Measurements from ENCODE around the gene ALX3. TPM values are rescaled to one million over a fixed set of nuclear protein-coding genes. Genes with fewer than 3 reads are reported as not detected.

ALX3 gene
- polyA plus RNA-seq, 1 donor, result not detected

DNA sequence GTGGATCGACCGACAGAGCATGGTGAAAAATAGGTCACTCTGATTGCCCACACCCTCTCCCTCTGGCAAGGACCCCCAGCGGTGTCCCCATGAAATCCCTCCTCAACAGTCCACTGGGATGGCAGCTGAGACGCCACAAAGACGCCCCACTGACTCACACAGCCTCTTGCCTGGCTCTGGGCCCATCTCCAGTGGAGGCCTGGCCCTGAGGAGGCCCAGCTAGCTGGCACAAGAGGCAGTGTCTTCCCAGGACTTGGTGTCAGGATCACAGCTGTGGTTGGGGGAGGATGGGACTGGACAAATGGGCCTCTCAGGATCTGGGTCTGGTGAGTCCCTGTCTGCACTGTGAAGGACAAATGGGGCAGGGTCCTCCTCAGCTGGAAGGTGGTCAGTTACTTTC is 4.6 kb downstream of the ALX3 start:
- DNase-seq, result no peak

GRCh38 chr1:110064576-110065337 is 5.7 kb downstream of the ALX3 start:
- DNase-seq, result no peak

DNA sequence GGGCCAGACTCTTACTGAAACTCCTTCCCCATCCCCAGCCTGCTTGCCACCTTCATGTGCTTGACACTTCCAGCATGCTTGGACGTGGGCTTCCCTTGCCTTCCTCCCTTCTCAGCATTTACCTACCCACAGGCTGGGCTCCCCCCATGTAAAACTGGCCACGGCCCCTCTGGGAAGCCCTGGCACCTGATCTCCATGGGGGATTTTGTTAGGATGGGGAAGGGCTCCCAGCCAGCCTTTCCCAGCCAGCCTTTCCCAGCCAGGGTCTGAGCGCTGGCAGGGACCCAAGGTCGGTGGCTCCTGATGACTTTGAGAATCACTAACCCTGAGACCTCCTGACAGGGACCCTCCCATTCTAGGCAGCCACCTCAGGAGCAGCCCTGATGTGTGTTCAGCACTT is 6.7 kb downstream of the ALX3 start:
- DNase-seq, result no peak

DNA sequence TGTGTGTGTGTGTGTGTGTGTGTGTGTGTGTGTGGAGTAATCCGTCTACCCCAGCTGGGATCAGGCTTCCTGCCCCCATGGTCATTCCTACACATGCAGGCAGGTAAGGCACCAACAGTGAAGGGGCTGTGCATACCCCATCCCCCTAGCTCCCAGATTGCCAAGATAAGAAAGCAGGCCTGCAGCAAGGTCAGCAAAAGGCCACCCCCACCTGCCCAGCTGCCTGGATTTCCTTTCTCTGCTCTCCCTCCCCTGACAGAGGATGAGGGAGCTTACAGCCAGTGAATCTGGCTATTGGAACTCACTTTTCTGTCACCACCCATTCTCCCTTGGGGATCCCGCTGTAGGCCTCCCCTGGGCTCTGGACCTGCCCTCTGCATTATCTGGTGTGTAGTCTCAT is 7.9 kb downstream of the ALX3 start:
- no peak for DNase-seq

DNA sequence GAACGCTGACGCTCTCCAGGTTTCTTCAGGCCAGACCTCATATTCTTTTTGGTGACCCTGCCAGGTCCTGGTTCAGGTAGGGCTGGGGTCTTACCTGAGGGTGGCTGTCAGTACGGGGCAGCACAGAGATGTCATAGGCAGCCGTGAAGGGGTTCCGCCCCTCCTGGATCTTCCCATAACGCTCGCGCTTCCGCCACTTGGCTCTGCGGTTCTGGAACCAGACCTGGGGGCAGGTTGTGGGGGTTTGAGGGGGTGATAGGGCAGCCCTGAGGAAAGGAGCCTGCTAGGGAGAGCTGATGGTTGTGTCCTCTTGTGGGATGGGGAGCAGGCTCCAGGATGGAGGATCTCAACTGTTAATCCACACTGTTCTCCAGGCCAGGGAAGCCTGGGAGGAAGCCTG is 9.1 kb downstream of the ALX3 start:
- no peak for DNase-seq

- no peak for DNase-seq
Measured at GRCh38 chr1:110060662-110061060, 9.8 kb downstream of the ALX3 start.

DNA sequence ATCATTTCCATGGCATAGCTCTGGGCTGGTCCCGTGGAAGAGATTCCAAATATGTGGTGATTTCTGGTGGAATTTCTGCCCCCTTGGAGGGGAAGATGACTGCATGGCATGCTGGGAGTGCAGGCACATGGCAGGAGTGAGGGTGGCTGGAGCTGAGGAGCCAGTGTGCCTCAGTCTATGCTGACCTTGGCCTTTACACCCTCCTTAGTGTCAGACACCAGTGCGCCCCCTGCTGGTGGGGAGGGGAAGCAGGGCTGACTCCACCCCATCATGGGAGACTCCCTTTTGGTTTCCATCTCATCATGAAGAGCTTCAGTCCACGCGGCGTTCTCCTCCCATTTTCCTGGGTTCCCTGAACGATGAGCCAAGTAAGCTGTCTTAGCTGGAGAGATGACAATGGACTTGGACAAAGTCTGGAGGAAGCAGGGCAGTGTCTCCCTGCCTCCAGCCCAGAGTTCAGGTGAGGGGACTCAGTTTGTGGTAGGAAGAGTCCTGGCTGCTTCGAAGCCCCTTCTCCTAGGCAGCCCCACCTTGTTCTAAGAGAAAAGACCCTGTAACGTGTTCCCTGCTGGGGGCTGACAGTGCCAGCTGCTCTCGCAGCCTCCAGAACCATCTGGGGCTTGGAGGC is 10.3 kb downstream of the ALX3 start:
- no peak for DNase-seq

DNA sequence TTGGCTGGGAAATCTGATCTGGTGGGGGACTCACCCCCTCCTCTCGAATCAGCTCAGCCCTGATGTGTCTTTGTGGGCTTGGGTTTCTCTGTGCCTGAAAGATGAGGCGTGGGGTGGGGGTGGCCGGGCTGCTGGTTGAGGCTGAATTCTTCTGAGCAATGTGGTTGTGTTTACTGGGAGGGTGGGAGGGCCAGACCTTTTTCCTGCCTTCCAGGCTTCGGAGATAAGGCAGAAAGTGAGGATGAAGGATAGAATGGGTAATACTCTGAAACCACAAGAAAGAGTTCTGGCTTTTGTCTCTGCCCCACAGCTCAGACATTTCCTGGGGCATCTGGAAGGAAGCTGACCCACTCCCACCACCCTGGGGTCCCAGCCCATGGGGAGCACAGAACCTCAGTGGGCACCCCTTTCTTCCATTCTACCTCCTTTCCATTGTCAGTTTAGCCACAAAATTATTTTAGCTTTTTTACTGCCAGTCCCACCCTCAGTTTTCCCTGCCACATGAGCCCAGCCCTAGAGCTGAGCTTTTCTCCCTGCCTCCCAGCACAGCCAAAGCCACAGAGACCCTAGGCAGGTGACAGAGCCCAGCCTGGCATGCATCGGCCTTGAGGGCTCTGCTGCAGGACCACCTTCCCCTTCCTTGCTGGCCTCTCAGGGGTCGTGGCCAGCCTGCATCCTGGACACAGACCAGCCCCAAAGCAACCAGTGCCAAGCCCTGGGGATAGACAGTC is 11.2 kb downstream of the ALX3 start:
- DNase-seq, result peak; percentile 43

DNA sequence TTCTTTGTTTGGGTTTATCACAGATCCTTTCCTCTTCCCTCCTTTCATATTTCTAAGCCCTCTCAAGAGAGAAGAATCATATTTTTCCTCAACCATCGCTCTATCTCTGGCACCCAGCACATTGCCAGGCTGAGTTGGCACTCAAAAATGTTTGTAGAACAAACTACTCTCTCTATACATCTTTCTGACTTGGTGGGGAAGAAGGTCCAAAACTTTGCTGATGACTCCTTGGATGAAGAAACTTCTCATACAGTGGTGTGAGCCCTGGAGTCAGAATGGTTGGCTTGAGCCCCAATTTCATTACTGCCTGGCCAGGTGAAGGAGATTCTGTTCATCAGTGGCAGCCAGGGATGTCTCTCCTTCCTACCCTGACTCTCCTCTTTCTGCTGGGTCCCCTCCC is 11.9 kb downstream of the ALX3 start:
- no peak for DNase-seq

- DNase-seq, result no peak
Measured at GRCh38 chr1:110057963-110058518, 12.4 kb downstream of the ALX3 start.

- DNase-seq, result no peak
Measured at GRCh38 chr1:110056776-110057175, 13.7 kb downstream of the ALX3 start.

DNA sequence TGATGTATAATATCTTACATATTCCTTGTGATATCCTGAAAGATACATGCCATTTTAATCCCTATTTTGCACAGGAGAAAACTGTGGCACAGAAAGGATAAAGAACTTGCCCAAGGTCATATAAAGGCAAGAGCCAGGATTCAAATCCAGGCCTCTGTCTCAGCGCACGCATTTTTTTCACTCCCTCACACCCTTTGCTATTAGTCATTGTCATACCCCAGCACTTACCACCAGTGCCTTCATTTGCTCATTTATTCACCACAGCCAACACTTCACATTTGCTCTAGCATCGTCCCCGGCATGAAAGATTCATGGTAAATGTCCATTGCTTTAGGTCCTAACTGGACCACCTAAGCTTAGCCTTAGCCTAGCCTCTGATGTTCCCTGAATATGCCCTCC is 14.2 kb downstream of the ALX3 start:
- no peak for DNase-seq

GRCh38 chr1:110055493-110056284 is 14.8 kb downstream of the ALX3 start:
- DNase-seq, result no peak

- DNase-seq, result peak; percentile 26
Measured at GRCh38 chr1:110053552-110054428, 16.7 kb downstream of the ALX3 start.

DNA sequence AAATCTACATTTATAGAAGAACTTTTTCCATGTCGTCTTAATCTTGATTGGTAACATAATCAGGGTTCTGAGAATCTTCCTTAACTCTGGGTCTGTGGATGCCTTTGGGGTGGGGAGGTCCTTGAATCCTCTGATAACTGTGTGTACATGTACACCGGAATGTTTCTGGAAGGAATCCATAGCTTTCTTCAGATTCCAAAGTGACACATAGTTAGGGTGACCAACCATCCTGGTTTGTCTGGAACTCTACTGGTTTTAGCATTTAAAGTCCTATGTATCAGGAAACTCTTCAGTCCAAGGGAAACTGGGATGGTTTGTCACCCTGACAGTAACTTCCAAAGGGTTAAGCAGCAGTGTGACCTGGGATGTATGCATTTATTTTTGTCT is 19.2 kb downstream of the ALX3 start:
- no peak for DNase-seq

- no peak for DNase-seq
Measured at GRCh38 chr1:110050602-110051261, 19.7 kb downstream of the ALX3 start.

- DNase-seq, result no peak
Measured at GRCh38 chr1:110049801-110050601, 20.5 kb downstream of the ALX3 start.

DNA sequence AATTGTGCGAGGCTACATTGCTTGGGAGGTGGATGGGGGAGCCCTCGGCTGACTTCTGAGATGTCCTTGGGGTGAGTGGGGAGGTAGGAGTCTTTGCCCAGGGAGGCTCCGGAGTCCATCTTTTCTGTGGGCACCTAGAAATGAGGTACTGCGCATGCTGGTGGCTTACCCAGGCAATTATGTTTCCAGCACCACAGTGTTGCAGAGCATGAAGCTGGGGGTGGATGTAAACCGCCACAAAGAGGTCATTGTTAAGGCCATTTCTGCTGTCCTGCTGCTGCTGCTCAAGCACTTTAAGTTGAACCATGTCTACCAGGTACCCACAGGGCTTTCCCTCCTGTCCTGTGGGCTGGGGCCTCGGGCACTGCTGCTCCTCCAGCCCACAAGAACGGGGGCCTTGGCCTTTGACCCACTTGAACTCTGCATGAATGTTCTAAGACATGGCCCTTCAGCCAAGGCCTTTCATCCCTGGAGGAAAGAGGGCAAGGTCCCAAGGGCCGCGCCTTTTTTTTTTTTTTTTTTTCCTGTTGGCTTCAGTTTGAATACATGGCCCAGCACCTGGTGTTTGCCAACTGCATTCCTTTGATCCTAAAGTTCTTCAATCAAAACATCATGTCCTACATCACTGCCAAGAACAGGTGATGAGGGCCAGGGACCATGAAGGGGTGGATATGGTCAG is 21.4 kb downstream of the ALX3 start:
- no peak for DNase-seq

DNA sequence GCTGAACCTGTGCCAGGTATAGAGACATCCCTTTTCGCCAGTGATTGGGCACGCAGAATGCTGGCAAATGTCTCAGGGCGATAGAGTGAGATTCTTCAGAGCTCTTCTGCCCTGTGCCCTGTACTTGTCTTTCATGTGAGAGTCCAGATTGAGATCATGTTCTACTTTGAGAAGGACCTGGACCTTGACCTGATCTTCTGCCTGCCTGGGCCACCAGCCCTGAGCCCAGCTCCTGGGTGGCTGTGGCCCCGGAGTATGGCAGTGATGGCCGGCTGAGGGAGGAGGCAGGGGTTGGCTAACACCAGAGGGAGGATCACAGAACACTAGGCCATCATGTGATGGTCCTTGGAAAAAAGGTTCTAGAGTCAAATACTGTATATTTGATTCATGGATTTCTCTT is 22.2 kb downstream of the ALX3 start:
- no peak for DNase-seq

All from left kidney (tissue), 2 donors.